ENCODE results near the gene FXYD2. TPM values are rescaled to one million over a fixed set of nuclear protein-coding genes. Genes with fewer than 3 reads are reported as not detected.

The FXYD2 gene
- total RNA-seq, 1 experiment from 2014 or later: 1.4 TPM

- TF ChIP-seq ZSCAN18 (CRISPR knock-in tag; IDR thresholded peaks at IDR 0.05): no peak
- no peak for TF ChIP-seq ARID4B (CRISPR knock-in tag; IDR thresholded peaks at IDR 0.05; ENCODE audit: borderline replicate concordance)
- no peak for TF ChIP-seq PRDM15 (CRISPR knock-in tag; IDR thresholded peaks at IDR 0.05)
- no peak for TF ChIP-seq ZNF121 (CRISPR knock-in tag; IDR thresholded peaks at IDR 0.05)
Observed at GRCh38 chr11:117857734-117858414, 33.3 kb upstream of the FXYD2 start (continued).

GRCh38 chr11:117855912-117856651 is 31.5 kb upstream of the FXYD2 start:
- POLR2A ChIA-PET: no interaction called here
- no peak overlapping the region for H3K27ac Mint-ChIP-seq
- DNase-seq (ENCODE audit: low spot score) (no peak), ATAC-seq (no peak)
- H3K9me3 Mint-ChIP-seq: peaks cover 9% of the 10 kb centered on the region
- peaks cover 2% of the 10 kb centered on the region; the same call in 1 of the 2 replicates for H3K27me3 Mint-ChIP-seq (ENCODE audit: low read depth)
- H3K36me3 Mint-ChIP-seq: peaks cover 8% of the 10 kb centered on the region
- CTCF ChIA-PET: interaction anchor here (1.3 to 1.8 kb wide), 2 partner anchors 49 to 91 kb away, joined by 5 to 8 read pairs; no protein-coding TSS in a partner anchor
- H3K4me1 Mint-ChIP-seq: peaks cover 35% of the 10 kb centered on the region
- H3K4me3 Mint-ChIP-seq: no peak overlapping the region
- TF ChIP-seq ZNF219 (CRISPR knock-in tag; IDR thresholded peaks at IDR 0.05; ENCODE audit: borderline replicate concordance): no peak
- no peak for TF ChIP-seq TEAD1 (CRISPR knock-in tag; IDR thresholded peaks at IDR 0.05)
- TF ChIP-seq MXD4 (CRISPR knock-in tag; IDR thresholded peaks at IDR 0.05; ENCODE audit: borderline replicate concordance): no peak
- TF ChIP-seq ATF6 (CRISPR knock-in tag; IDR thresholded peaks at IDR 0.05): no peak
- no peak for TF ChIP-seq NR2C2 (CRISPR knock-in tag; IDR thresholded peaks at IDR 0.05)
- TF ChIP-seq ZSCAN18 (CRISPR knock-in tag; IDR thresholded peaks at IDR 0.05): no peak
- TF ChIP-seq SOX15 (CRISPR knock-in tag; IDR thresholded peaks at IDR 0.05): no peak
- TF ChIP-seq ATF2 (CRISPR knock-in tag; IDR thresholded peaks at IDR 0.05; ENCODE audit: borderline replicate concordance, low read depth): no peak
- TF ChIP-seq MYBL2 (CRISPR knock-in tag; IDR thresholded peaks at IDR 0.05): no peak
- TF ChIP-seq SP1 (CRISPR knock-in tag; conservative IDR thresholded peaks at IDR 0.05): no peak
- no peak for TF ChIP-seq ATF3 (CRISPR knock-in tag; conservative IDR thresholded peaks at IDR 0.05)
- no peak for TF ChIP-seq PREB (CRISPR knock-in tag; IDR thresholded peaks at IDR 0.05; ENCODE audit: borderline replicate concordance)
- TF ChIP-seq JAZF1 (CRISPR knock-in tag; IDR thresholded peaks at IDR 0.05): no peak

All from WTC11 (cell line).